IPS DF 6.9 (cell line): ENCODE measurements around the gene INPP5A.

ENCODE experiments used
- DNase-seq: peaks from one replicate; pipeline ENCODE4 v3.0.0-alpha.2; 2013; ENCODE audit warnings: low read depth, low spot score
- H3K27ac ChIP-seq: one replicate; pipeline ENCODE4 v1.5.1; 2013; ENCODE audit warnings: low read length, control low read depth
- H3K27me3 ChIP-seq: 2 replicates; pipeline ENCODE4 v1.6.1; 2013; ENCODE audit warnings: mild to moderate bottlenecking, low read length; ENCODE audit not compliant: control insufficient read depth, insufficient read depth
- H3K36me3 ChIP-seq: 2 replicates; pipeline ENCODE4 v1.6.1; 2013; ENCODE audit warnings: low read length; ENCODE audit not compliant: control insufficient read depth, insufficient read depth
- H3K4me1 ChIP-seq: 2 replicates; pipeline ENCODE4 v1.6.1; 2013; ENCODE audit warnings: low read length; ENCODE audit not compliant: control insufficient read depth, insufficient read depth
- H3K4me3 ChIP-seq: 2 replicates; pipeline ENCODE4 v1.5.1; 2013; ENCODE audit warnings: mild to moderate bottlenecking, low read length
- H3K9me3 ChIP-seq: 2 replicates; pipeline ENCODE4 v1.6.1; 2013; ENCODE audit warnings: low read length, inconsistent platforms; ENCODE audit not compliant: control insufficient read depth, insufficient read depth
- WGBS: extraction: QIAGEN DNeasy Blood & Tissue Kit; methylation state at CpG from one replicate; pipeline ENCODE4 v1.1.7; 2013; ENCODE audit warnings: mixed read lengths, missing lambda C conversion rate; ENCODE audit not compliant: insufficient read length, insufficient coverage; 5-methylcytosine and 5-hydroxymethylcytosine counted together

INPP5A gene

DNA sequence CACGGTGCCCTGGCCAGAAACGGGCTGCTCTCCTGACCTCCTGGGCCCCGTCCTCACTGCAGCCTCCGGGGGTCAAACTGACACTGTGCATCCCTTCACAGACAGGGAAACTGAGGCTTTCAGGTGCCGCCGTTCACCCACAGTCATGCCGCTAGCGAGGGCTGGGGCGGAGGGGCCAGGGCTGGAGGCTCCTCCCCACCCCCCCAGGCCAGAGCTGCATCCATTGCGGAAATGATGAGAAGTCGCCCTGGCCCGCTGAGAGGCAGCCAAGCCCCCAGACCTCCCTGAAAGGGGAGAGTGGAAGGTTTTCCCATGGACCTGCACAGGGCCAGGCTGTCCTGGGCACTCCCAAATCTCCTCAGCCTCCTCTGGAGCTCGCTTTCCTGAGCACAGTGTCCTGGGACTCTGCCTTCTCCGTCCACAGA lies 16.5 kb upstream of the INPP5A start:
- Histone ChIP-seq H3K27me3 (no peaks in the 10 kb centered on the region), H3K4me3 (no peak overlapping the region), H3K36me3 (no peaks in the 10 kb centered on the region), H3K27ac (no peak overlapping the region), H3K4me1 (peaks cover 10% of the 10 kb centered on the region), H3K9me3 (no peaks in the 10 kb centered on the region)
- no peak for DNase-seq
- WGBS = no CpG with 5 or more reads among the region's 14 CpGs

- no CpG with 5 or more reads among the region's 19 CpGs for WGBS
- Histone ChIP-seq H3K36me3 (no peaks in the 10 kb centered on the region), H3K4me1 (peaks cover 7% of the 10 kb centered on the region), H3K27me3 (no peaks in the 10 kb centered on the region), H3K9me3 (no peaks in the 10 kb centered on the region), H3K4me3 (no peak overlapping the region), H3K27ac (no peak overlapping the region)
- no peak for DNase-seq
These were observed 16.0 kb upstream of the INPP5A start for GRCh38 chr10:132521466-132522102.

DNA sequence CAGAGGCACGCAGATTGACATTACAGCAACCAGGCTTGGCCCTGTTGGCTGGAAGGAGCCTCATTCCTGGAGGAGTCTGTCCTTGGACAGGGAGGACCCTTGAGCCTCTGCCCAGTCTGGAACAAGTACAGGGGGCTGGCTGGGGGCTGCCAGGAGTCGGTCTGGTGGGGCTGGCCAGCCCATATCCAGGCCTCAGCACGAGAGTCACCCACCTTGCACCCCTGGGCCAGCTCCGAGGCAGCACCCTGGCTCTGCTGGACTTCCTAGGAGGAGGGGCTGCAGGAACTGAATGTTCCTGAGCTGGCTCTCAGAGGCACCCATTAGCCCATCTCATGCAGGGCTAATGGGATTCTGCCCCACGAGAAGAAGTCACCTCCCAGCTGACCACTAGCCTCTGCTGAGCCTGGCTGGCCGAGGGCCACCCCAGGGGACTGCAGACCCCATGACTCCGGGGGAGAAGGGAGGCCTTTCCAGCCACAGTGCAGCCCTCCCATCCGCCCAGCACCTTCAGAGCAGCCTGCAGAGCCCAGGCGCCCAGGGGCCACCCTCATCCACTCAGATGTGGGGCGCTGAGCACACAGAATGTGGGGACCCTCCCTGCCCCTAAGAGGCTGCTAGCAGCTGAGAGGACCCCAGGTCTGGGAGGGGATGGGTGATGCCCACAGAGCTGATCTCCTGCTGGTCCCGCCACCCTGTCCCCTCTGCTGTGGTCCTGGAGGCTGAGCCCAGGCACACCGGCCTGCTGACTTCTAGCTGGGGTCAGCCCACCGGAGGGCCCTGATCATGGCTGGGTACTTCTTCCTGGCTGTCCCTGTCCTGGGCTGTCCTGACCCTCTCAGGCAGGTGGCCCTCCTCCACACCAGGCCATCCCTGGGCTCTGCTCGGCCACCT lies 14.8 kb upstream of the INPP5A start:
- no CpG with 5 or more reads among the region's 14 CpGs for WGBS
- no peak for DNase-seq
- Histone ChIP-seq H3K9me3 (no peaks in the 10 kb centered on the region), H3K27me3 (no peaks in the 10 kb centered on the region), H3K36me3 (no peaks in the 10 kb centered on the region), H3K4me3 (no peak overlapping the region), H3K4me1 (no peaks in the 10 kb centered on the region), H3K27ac (no peak overlapping the region)

DNA sequence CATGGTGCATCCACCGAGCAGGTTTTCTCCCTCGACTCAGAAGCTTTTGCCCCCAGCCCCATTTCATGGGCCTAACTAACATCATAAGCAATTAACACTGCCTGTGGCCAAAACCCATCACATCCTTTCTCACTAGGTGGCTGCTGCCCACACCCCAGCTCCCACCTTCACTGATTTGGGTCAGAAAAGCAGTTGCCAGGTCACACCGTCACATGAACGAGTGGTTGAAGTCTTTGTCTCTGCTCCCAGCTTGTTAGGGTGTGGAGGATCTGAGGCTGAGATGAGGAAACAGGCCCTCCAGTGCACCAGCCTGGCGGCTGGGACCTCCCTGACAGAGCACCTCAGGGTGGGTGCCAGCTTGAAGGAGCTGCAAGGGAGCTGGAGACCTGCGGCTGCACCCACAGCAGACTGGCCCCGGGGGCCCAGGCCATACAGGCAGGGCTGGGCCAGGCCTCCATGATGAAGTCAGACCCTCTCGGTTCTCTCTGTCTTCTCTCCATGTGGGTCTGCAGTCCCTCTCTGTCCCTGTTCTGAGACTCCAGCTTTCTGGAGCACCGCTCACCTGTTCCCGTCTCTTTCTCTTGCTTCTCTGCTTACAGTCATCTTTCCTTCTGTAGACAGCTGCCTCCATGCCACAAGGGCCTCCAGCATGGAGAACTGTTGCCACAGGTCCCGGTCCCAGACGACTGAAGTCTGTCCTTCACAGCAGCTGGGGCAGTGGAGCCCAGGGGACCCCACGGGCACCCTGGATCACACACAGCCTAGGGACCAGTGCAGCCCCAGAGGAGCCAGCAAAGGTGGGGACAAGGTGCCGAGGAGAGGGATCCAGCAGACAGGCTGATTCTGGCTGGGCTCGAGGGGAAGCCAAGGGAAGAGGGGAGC lies 13.8 kb upstream of the INPP5A start:
- Histone ChIP-seq H3K27me3 (no peaks in the 10 kb centered on the region), H3K4me1 (no peaks in the 10 kb centered on the region), H3K36me3 (no peaks in the 10 kb centered on the region), H3K9me3 (no peaks in the 10 kb centered on the region), H3K4me3 (no peak overlapping the region), H3K27ac (no peak overlapping the region)
- WGBS = no CpG with 5 or more reads among the region's 15 CpGs
- DNase-seq = no peak

DNA sequence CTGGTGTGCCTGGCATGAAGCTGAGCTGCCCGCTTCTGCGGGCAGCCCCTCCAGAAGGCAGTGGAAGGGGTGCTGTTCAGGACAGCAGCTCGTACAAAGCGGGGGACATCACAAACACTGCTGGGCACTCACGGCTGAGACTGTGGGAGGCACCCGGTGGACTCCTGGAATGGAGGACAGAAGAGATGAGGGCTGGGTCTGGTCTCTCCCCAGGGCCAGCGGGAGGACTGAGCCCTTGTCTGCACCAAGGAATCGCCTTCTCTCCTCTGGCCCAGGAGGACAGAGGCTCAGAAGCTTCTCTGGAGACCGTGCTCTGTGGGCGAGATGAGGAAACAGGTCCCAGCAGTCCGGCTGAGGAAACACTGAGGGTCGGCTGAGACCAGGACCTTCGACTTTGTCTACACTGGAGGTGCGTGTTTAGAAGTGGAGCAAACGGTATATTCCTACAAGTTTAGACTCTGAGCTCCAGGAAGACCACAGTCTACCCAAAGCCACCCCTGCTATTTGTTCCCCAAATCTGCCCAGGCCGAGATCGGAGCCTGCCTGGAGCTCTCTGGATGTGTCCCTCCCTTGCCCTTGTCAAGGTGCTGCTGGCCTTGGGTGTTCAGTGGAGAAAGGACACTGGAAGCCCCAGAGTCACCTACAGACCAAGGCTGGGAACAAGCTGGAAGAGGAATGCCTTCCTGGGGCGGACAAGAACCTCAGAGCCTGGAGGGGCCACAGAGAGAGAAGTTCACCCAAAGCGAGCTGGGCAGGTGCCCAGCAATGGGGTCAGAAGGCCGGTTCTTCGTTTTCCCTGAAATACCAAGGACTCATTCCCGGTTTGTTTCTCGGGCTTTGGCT lies 12.9 kb upstream of the INPP5A start:
- no CpG with 5 or more reads among the region's 23 CpGs for WGBS
- H3K9me3 ChIP-seq = no peaks in the 10 kb centered on the region
- no peak overlapping the region for H3K4me3 ChIP-seq
- H3K4me1 ChIP-seq = no peaks in the 10 kb centered on the region
- DNase-seq = no peak
- no peak overlapping the region for H3K27ac ChIP-seq
- H3K27me3 ChIP-seq = no peaks in the 10 kb centered on the region
- no peaks in the 10 kb centered on the region for H3K36me3 ChIP-seq

GRCh38 chr10:132526676-132527075 lies 10.9 kb upstream of the INPP5A start:
- Histone ChIP-seq H3K4me1 (no peaks in the 10 kb centered on the region), H3K27me3 (no peaks in the 10 kb centered on the region), H3K27ac (no peak overlapping the region), H3K4me3 (no peak overlapping the region), H3K9me3 (no peaks in the 10 kb centered on the region), H3K36me3 (no peaks in the 10 kb centered on the region)
- no peak for DNase-seq
- WGBS = no CpG with 5 or more reads among the region's 16 CpGs

DNA sequence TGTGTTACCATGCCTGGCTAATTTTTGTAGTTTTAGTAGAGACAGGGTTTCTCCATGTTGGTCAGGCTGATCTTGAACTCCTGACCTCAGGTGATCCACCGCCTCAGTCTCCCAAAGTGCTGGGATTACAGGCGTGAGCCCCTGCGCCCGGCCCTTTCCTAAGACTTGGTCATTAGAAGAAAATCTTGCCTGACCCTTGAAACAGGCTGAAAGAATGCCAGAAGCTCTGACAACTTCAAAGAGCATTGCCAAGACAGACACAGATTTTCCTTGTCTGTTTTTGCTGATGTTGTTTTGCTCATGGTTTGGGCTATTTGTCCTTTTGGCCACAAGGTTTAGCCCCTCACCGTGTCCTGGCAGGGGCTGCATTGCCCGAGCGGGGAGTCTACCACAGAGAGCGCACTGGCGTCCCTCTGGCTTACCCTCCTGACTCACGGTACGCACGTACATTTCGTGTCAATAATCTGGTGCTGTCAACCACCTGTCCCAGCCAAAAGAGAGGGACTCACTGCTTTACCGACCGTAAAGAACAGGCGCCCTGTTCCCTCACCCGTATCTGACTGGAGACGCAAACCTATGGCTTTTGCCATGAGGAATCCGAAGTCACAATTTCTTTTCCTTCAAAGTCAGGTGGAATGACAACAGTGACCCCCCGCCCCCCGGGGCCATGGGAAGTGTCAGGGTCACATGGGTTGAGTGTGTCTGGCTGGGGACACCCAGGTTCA lies 10.1 kb upstream of the INPP5A start:
- Histone ChIP-seq H3K4me3 (no peak overlapping the region), H3K27ac (no peak overlapping the region), H3K27me3 (no peaks in the 10 kb centered on the region), H3K36me3 (no peaks in the 10 kb centered on the region), H3K9me3 (no peaks in the 10 kb centered on the region), H3K4me1 (no peaks in the 10 kb centered on the region)
- no peak for DNase-seq
- no CpG with 5 or more reads among the region's 21 CpGs for WGBS

DNA sequence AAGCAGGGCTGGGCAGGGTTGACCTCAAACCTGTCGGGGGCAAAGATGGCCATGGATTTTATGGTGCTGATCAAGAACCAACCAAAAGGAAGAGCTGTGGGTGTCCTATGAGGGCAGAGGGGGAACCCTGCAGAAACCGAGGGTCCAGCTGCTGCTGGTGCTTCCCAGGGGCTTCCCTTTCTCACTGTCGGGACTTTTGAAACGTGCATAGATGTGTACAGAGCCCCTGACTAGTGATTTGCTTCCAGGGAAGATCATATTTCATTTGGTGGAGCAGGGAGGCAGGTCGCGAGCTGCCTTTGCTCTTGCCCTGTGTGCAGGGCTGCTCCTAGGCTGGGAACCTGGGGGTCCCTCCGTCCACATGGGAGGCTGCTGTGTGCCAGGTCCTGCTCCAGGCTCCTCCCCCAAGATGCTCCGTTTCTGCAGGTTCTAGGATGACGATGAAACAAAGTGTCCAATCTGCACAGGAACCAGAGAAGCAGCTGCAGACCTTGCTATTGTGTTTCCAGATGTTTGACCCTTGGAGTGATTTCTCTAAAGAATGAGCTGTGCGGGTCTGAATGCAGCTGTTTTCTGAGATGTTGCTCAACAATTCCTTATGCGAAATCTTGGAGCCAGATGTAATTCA lies 9.4 kb upstream of the INPP5A start:
- no CpG with 5 or more reads among the region's 11 CpGs for WGBS
- no peak for DNase-seq
- Histone ChIP-seq H3K27ac (no peak overlapping the region), H3K4me1 (no peaks in the 10 kb centered on the region), H3K4me3 (no peak overlapping the region), H3K27me3 (no peaks in the 10 kb centered on the region), H3K36me3 (no peaks in the 10 kb centered on the region), H3K9me3 (no peaks in the 10 kb centered on the region)

GRCh38 chr10:132532179-132532578 lies 5.4 kb upstream of the INPP5A start:
- no peak for DNase-seq
- H3K36me3 ChIP-seq = no peaks in the 10 kb centered on the region
- no peaks in the 10 kb centered on the region for H3K27me3 ChIP-seq
- no peaks in the 10 kb centered on the region for H3K9me3 ChIP-seq
- no peak overlapping the region for H3K27ac ChIP-seq
- H3K4me1 ChIP-seq = peaks cover 1% of the 10 kb centered on the region; the same call in 1 of the 2 replicates
- H3K4me3 ChIP-seq = no peak overlapping the region
- WGBS = no CpG with 5 or more reads among the region's 6 CpGs
